Peyer's patch (tissue), 4 donors: ENCODE results near the gene NQO2.

ENCODE experiments used
- CTCF ChIP-seq, 6 experiments: fragments of 450-650 bp in 4 of 6; fragments of 200-600 bp in 2 of 6; sonication (generic) in 1 of 6; IDR thresholded peaks; one replicate each; pipeline ENCODE4 v1.5.1; 2017 to 2019; ENCODE audit warnings: antibody characterized with exemption in 6 of 6, mild to moderate bottlenecking in 3 of 6, moderate library complexity in 1 of 6
- POLR2A ChIP-seq, 2 donors: fragments of 450-650 bp; IDR thresholded peaks; one replicate each; pipeline ENCODE4 v1.5.1; 2017; ENCODE audit warnings: antibody characterized with exemption in 2 of 2, mild to moderate bottlenecking in 2 of 2, moderate library complexity in 2 of 2

- TF ChIP-seq POLR2A (IDR thresholded peaks at IDR 0.05) (no peak), CTCF (IDR thresholded peaks at IDR 0.05) (peak in 5 of 6 experiments; percentile 55 to 89 (median 76))
These were observed 2.1 kb downstream of the NQO2 start for GRCh38 chr6:3001773-3002293.
